Activated CD4-positive, alpha-beta T cell treated with anti-CD3 and anti-CD28 coated beads, Interleukin-2, amount 50 U/mL, for 4 hours (primary cell): ENCODE measurements around the gene PTGR1.

Experiments used
- DNase-seq, 2 experiments: peaks; one replicate each; pipeline ENCODE4 v3.0.0-alpha.2; 2020

PTGR1 gene

GRCh38 chr9:111531716-111532115 lies 67.7 kb downstream of the PTGR1 start:
- DNase-seq = no peak

GRCh38 chr9:111529787-111530186 lies 69.7 kb downstream of the PTGR1 start:
- DNase-seq = no peak

GRCh38 chr9:111527347-111527746 lies 72.1 kb downstream of the PTGR1 start:
- DNase-seq = no peak

GRCh38 chr9:111525056-111525977 lies 74.1 kb downstream of the PTGR1 start, which contains the start of gene ZNF483:
Gene ZNF483 (plus strand): TSS chr9:111525179. CDS start chr9:111527396, 2,217 bp downstream.
- DNase-seq = peak; percentile 72 to 73

GRCh38 chr9:111524731-111525055 lies 74.8 kb downstream of the PTGR1 start:
- no peak for DNase-seq

- DNase-seq = no peak
Measured at GRCh38 chr9:111516061-111516465, 83.4 kb downstream of the PTGR1 start.

- DNase-seq = no peak
Measured at GRCh38 chr9:111514967-111515366, 84.5 kb downstream of the PTGR1 start.
